ENCODE measurements around the gene KCNQ1. TPM values are rescaled to one million over a fixed set of nuclear protein-coding genes. Genes with fewer than 3 reads are reported as not detected.

Gene KCNQ1
- polyA plus RNA-seq, 1 of the 3 experiments (the other 2 are of a cell fraction): 0.05 TPM

- TF ChIP-seq, protein P1, sequence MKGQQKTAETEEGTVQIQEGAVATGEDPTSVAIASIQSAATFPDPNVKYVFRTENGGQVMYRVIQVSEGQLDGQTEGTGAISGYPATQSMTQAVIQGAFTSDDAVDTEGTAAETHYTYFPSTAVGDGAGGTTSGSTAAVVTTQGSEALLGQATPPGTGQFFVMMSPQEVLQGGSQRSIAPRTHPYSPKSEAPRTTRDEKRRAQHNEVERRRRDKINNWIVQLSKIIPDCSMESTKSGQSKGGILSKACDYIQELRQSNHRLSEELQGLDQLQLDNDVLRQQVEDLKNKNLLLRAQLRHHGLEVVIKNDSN (IDR thresholded peaks at IDR 0.05; ENCODE audit: borderline replicate concordance, low read depth): no peak
- TF ChIP-seq SIN3A (IDR thresholded peaks at IDR 0.05; ENCODE audit: borderline replicate concordance, low read depth, low read length) (no peak), TEAD4 (IDR thresholded peaks at IDR 0.05; ENCODE audit: borderline replicate concordance, insufficient read depth) (no peak), MXI1 (IDR thresholded peaks at IDR 0.05; ENCODE audit: low read depth, low read length) (no peak), JUND (IDR thresholded peaks at IDR 0.05) (no peak)
- TF ChIP-seq, protein P2, sequence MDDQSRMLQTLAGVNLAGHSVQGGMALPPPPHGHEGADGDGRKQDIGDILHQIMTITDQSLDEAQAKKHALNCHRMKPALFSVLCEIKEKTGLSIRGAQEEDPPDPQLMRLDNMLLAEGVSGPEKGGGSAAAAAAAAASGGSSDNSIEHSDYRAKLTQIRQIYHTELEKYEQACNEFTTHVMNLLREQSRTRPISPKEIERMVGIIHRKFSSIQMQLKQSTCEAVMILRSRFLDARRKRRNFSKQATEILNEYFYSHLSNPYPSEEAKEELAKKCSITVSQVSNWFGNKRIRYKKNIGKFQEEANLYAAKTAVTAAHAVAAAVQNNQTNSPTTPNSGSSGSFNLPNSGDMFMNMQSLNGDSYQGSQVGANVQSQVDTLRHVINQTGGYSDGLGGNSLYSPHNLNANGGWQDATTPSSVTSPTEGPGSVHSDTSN (IDR thresholded peaks at IDR 0.05): no peak
Observed at GRCh38 chr11:2595204-2595603, 150.4 kb downstream of the KCNQ1 start (continued).

GRCh38 chr11:2599561-2600189 is 154.9 kb downstream of the KCNQ1 start:
- Histone ChIP-seq H3K9me3 (peaks cover 13% of the 10 kb centered on the region; the same call in 1 of the 2 replicates), H3K9me2 (no peaks in the 10 kb centered on the region), H3K4me3 (ENCODE audit: low read depth in 2 of 2, low read length in 1 of 2) (no peak overlapping the region), H3K4me2 (no peak overlapping the region), H3K36me3 (replicated peaks in 1 of 2; ENCODE audit: control insufficient read depth in 1 of 2, insufficient read depth in 2 of 2, low read length in 1 of 2) (no peaks in the 10 kb centered on the region), H3K9ac (no peak overlapping the region), H2AFZ (ENCODE audit: low read depth) (no peak overlapping the region), H4K20me1 (ENCODE audit: insufficient read depth) (no peaks in the 10 kb centered on the region), H3F3A (replicated peaks; ENCODE audit: insufficient read depth) (no peaks in the 10 kb centered on the region), H3K4me1 (ENCODE audit: control insufficient read depth in 1 of 2, insufficient read depth in 2 of 2, low read depth in 1 of 2, low read length in 1 of 2) (no peaks in the 10 kb centered on the region), H3K79me2 (ENCODE audit: insufficient read depth) (no peaks in the 10 kb centered on the region), H3K27ac (ENCODE audit: low read depth in 2 of 2, low read length in 1 of 2) (no peak overlapping the region), H3K27me3 (ENCODE audit: insufficient read depth) (no peaks in the 10 kb centered on the region)
- WGBS (ENCODE audit: low lambda C conversion rate): 47% methylated on average over 7 of the region's 8 CpGs
- no peak for DNase-seq
- CTCF ChIA-PET: no interaction called here
- TF ChIP-seq CHD2 (IDR thresholded peaks at IDR 0.05; ENCODE audit: low read length, partially characterized antibody): no peak
- TF ChIP-seq, protein P3, sequence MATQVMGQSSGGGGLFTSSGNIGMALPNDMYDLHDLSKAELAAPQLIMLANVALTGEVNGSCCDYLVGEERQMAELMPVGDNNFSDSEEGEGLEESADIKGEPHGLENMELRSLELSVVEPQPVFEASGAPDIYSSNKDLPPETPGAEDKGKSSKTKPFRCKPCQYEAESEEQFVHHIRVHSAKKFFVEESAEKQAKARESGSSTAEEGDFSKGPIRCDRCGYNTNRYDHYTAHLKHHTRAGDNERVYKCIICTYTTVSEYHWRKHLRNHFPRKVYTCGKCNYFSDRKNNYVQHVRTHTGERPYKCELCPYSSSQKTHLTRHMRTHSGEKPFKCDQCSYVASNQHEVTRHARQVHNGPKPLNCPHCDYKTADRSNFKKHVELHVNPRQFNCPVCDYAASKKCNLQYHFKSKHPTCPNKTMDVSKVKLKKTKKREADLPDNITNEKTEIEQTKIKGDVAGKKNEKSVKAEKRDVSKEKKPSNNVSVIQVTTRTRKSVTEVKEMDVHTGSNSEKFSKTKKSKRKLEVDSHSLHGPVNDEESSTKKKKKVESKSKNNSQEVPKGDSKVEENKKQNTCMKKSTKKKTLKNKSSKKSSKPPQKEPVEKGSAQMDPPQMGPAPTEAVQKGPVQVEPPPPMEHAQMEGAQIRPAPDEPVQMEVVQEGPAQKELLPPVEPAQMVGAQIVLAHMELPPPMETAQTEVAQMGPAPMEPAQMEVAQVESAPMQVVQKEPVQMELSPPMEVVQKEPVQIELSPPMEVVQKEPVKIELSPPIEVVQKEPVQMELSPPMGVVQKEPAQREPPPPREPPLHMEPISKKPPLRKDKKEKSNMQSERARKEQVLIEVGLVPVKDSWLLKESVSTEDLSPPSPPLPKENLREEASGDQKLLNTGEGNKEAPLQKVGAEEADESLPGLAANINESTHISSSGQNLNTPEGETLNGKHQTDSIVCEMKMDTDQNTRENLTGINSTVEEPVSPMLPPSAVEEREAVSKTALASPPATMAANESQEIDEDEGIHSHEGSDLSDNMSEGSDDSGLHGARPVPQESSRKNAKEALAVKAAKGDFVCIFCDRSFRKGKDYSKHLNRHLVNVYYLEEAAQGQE (IDR thresholded peaks at IDR 0.05; ENCODE audit: low read depth, low read length): no peak
- no peak for TF ChIP-seq JUND (IDR thresholded peaks at IDR 0.05)
- TF ChIP-seq ELF1 (IDR thresholded peaks at IDR 0.05): no peak
- no peak for TF ChIP-seq TCF12 (IDR thresholded peaks at IDR 0.05)
- TF ChIP-seq MAX (IDR thresholded peaks at IDR 0.05; ENCODE audit: low read depth): no peak
- no peak for TF ChIP-seq SIN3A (IDR thresholded peaks at IDR 0.05; ENCODE audit: borderline replicate concordance, low read depth, low read length)
- TF ChIP-seq CTCF (IDR thresholded peaks at IDR 0.05): no peak
- TF ChIP-seq NRF1 (IDR thresholded peaks at IDR 0.05; ENCODE audit: low read depth, low read length): no peak
- TF ChIP-seq TAF1 (IDR thresholded peaks at IDR 0.05; ENCODE audit: borderline replicate concordance, low read depth, low read length): no peak
- POLR2A ChIA-PET: no interaction called here

Data from SK-N-SH (cell line).